ENCODE results near the gene RAB5B. TPM values are rescaled to one million over a fixed set of nuclear protein-coding genes. Genes with fewer than 3 reads are reported as not detected.
A peak's percentile ranks its signal among the peaks of the same experiment; 100 is the strongest.

RAB5B gene
- total and polyA plus RNA-seq, 7 experiments from 2014 or later, result 45.2 to 109 (median 69.6) TPM

- Mint-ChIP-seq H3K36me3 (peaks cover 17 to 76% (median 59%) of the 10 kb centered on the region in 5 donors), H3K27ac (peak overlapping the region; percentile 1 to 100 (median 92)), H3K27me3 (no peaks in the 10 kb centered on the region), H3K4me1 (peaks cover 47 to 94% (median 90%) of the 10 kb centered on the region in 7 donors), H3K4me3 (peak overlapping the region in 2 of 10 donors; percentile 14 to 28), H3K9me3 (no peaks in the 10 kb centered on the region)
- ATAC-seq (no peak), DNase-seq (no peak)
- peaks cover 3 to 43% of the 10 kb centered on the region in 2 donors for H3K4me1 ChIP-seq (ENCODE audit: control insufficient read depth in 2 of 2, insufficient read depth in 2 of 2, low read length in 2 of 2)
- POLR2A ChIA-PET, result interaction anchor here (0.8 to 27.1 kb wide), 5 partner anchors 4 to 204 kb away, joined by 3 to 728 read pairs (median 37); partner anchors contain the start of genes DGKA, ORMDL2, PYM1 and SARNP
- no peak overlapping the region for H3K4me3 ChIP-seq (ENCODE audit: low read length)
- CTCF ChIA-PET, result interaction anchor here (2.1 to 5.0 kb wide), 2 partner anchors 11 to 124 kb away, joined by 4 to 43 read pairs; partner anchors contain the start of genes ORMDL2 and SARNP
- intact Hi-C loops (cut with micrococcal nuclease), result no loop called here
- no peaks in the 10 kb centered on the region for H3K9me3 ChIP-seq (ENCODE audit: control insufficient read depth in 2 of 3, low read length in 3 of 3)
- no peaks in the 10 kb centered on the region for H3K27me3 ChIP-seq (ENCODE audit: control insufficient read depth in 2 of 2, insufficient read depth in 2 of 2, low read length in 2 of 2)
- H3K36me3 ChIP-seq (ENCODE audit: control insufficient read depth in 2 of 3, insufficient read depth in 3 of 3, low read length in 3 of 3), result peaks cover 47 to 97% (median 48%) of the 10 kb centered on the region in 3 experiments
- peak overlapping the region; percentile 64 for H3K27ac ChIP-seq (ENCODE audit: low read depth, low read length)
These were observed 31.2 kb upstream of the RAB5B start for GRCh38 chr12:55942577-55943136.

- H3K27me3 Mint-ChIP-seq, result no peaks in the 10 kb centered on the region
- peaks cover 23 to 70% (median 60%) of the 10 kb centered on the region in 7 donors for H3K4me1 Mint-ChIP-seq
- ATAC-seq, result no peak
- H3K9me3 ChIP-seq (ENCODE audit: control insufficient read depth in 2 of 3, low read length in 3 of 3), result no peaks in the 10 kb centered on the region
- H3K27me3 ChIP-seq (ENCODE audit: control insufficient read depth in 2 of 2, insufficient read depth in 2 of 2, low read length in 2 of 2), result no peaks in the 10 kb centered on the region
- no peak for DNase-seq
- H3K4me3 ChIP-seq (ENCODE audit: low read length), result no peak overlapping the region
- POLR2A ChIA-PET, result interaction anchor here (0.6 to 27.1 kb wide), 7 partner anchors 11 to 208 kb away, joined by 3 to 728 read pairs (median 4); partner anchors contain the start of genes DGKA, DNAJC14, GDF11 and PYM1
- H3K27ac Mint-ChIP-seq, result peak overlapping the region in 6 of 9 donors; percentile 12 to 86 (median 72)
- H3K4me3 Mint-ChIP-seq, result peak overlapping the region in 1 of 10 donors; percentile 45
- peaks cover 20 to 52% (median 36%) of the 10 kb centered on the region in 5 donors for H3K36me3 Mint-ChIP-seq
- H3K27ac ChIP-seq (ENCODE audit: low read depth, low read length), result peak overlapping the region; percentile 9
- intact Hi-C loops (cut with micrococcal nuclease), result loop anchor here in 1 of 2 donors (1.0 kb wide), 1 partner anchor 10 kb away; no protein-coding TSS in a partner anchor
- CTCF ChIA-PET, result no interaction called here
- peaks cover 0 to 2% (median 0%) of the 10 kb centered on the region in 11 donors for H3K9me3 Mint-ChIP-seq
- H3K36me3 ChIP-seq (ENCODE audit: control insufficient read depth in 2 of 3, insufficient read depth in 3 of 3, low read length in 3 of 3), result peaks cover 33 to 92% (median 36%) of the 10 kb centered on the region in 3 experiments
- H3K4me1 ChIP-seq (ENCODE audit: control insufficient read depth in 2 of 2, insufficient read depth in 2 of 2, low read length in 2 of 2), result peaks cover 0 to 4% of the 10 kb centered on the region in 2 donors
These were observed 27.3 kb upstream of the RAB5B start for GRCh38 chr12:55946553-55946952.

GRCh38 chr12:55955344-55955743 is 18.5 kb upstream of the RAB5B start:
- Histone ChIP-seq H3K4me1 (ENCODE audit: control insufficient read depth in 2 of 2, insufficient read depth in 2 of 2, low read length in 2 of 2) (peaks cover 4 to 8% of the 10 kb centered on the region in 2 donors), H3K27ac (ENCODE audit: low read depth, low read length) (no peak overlapping the region), H3K36me3 (ENCODE audit: control insufficient read depth in 2 of 3, insufficient read depth in 3 of 3, low read length in 3 of 3) (peaks cover 29 to 40% (median 31%) of the 10 kb centered on the region in 3 experiments), H3K4me3 (ENCODE audit: low read length) (no peak overlapping the region), H3K27me3 (ENCODE audit: control insufficient read depth in 2 of 2, insufficient read depth in 2 of 2, low read length in 2 of 2) (no peaks in the 10 kb centered on the region), H3K9me3 (ENCODE audit: control insufficient read depth in 2 of 3, low read length in 3 of 3) (no peaks in the 10 kb centered on the region)
- intact Hi-C loops (cut with micrococcal nuclease), result loop anchor here in 1 of 2 donors (1.0 to 2.0 kb wide), 2 partner anchors 15 to 24 kb away; partner anchors contain the start of gene DGKA
- POLR2A ChIA-PET, result interaction anchor here (0.6 to 27.1 kb wide), 10 partner anchors 9 to 404 kb away, joined by 3 to 728 read pairs (median 14); partner anchors contain the start of genes CNPY2, DGKA, ORMDL2 and PYM1
- Mint-ChIP-seq H3K4me1 (peaks cover 12 to 38% (median 21%) of the 10 kb centered on the region in 7 donors), H3K36me3 (peaks cover 4 to 33% (median 19%) of the 10 kb centered on the region in 5 donors), H3K4me3 (peak overlapping the region in 1 of 10 donors; percentile 21), H3K27me3 (no peaks in the 10 kb centered on the region), H3K27ac (peak overlapping the region in 8 of 9 donors; percentile 25 to 90 (median 79)), H3K9me3 (peaks cover 0 to 3% (median 0%) of the 10 kb centered on the region in 11 donors)
- CTCF ChIA-PET, result interaction anchor here (0.7 to 1.1 kb wide), 3 partner anchors 29 to 231 kb away, joined by 3 to 4 read pairs (median 3); no protein-coding TSS in a partner anchor
- DNase-seq (no peak), ATAC-seq (peak; percentile 15)

- H3K4me3 Mint-ChIP-seq, result peak overlapping the region in 1 of 10 donors; percentile 21
- ATAC-seq (peak; percentile 71), DNase-seq (peak in 4 of 9 donors; percentile 41 to 47 (median 44))
- intact Hi-C loops (cut with micrococcal nuclease), result loop anchor here in 1 of 2 donors (1.0 to 2.0 kb wide), 5 partner anchors 10 to 25 kb away; partner anchors contain the start of genes CDK2, DGKA and PMEL
- peaks cover 12 to 38% (median 21%) of the 10 kb centered on the region in 7 donors for H3K4me1 Mint-ChIP-seq
- H3K9me3 Mint-ChIP-seq, result peaks cover 0 to 3% (median 0%) of the 10 kb centered on the region in 11 donors
- Histone ChIP-seq H3K4me1 (ENCODE audit: control insufficient read depth in 2 of 2, insufficient read depth in 2 of 2, low read length in 2 of 2) (peaks cover 4 to 8% of the 10 kb centered on the region in 2 donors), H3K27me3 (ENCODE audit: control insufficient read depth in 2 of 2, insufficient read depth in 2 of 2, low read length in 2 of 2) (no peaks in the 10 kb centered on the region), H3K27ac (ENCODE audit: low read depth, low read length) (peak overlapping the region; percentile 22), H3K9me3 (ENCODE audit: control insufficient read depth in 2 of 3, low read length in 3 of 3) (no peaks in the 10 kb centered on the region), H3K36me3 (ENCODE audit: control insufficient read depth in 2 of 3, insufficient read depth in 3 of 3, low read length in 3 of 3) (peaks cover 26 to 35% (median 29%) of the 10 kb centered on the region in 3 experiments), H3K4me3 (ENCODE audit: low read length) (no peak overlapping the region)
- peak overlapping the region; percentile 6 to 90 (median 78) for H3K27ac Mint-ChIP-seq
- CTCF ChIA-PET, result interaction anchor here (0.5 to 1.1 kb wide), 6 partner anchors 8 to 231 kb away, joined by 3 to 5 read pairs (median 4); no protein-coding TSS in a partner anchor
- POLR2A ChIA-PET, result interaction anchor here (0.7 to 27.1 kb wide), 10 partner anchors 9 to 137 kb away, joined by 3 to 728 read pairs (median 14); partner anchors contain the start of genes DGKA, DNAJC14, ORMDL2 and PYM1
- peaks cover 4 to 33% (median 18%) of the 10 kb centered on the region in 5 donors for H3K36me3 Mint-ChIP-seq
- H3K27me3 Mint-ChIP-seq, result no peaks in the 10 kb centered on the region
These were observed 17.9 kb upstream of the RAB5B start for GRCh38 chr12:55955800-55956508.

GRCh38 chr12:55957106-55957859 is 16.6 kb upstream of the RAB5B start:
- peaks cover 0 to 3% (median 0%) of the 10 kb centered on the region in 11 donors for H3K9me3 Mint-ChIP-seq
- H3K27me3 Mint-ChIP-seq, result no peaks in the 10 kb centered on the region
- Histone ChIP-seq H3K9me3 (ENCODE audit: control insufficient read depth in 2 of 3, low read length in 3 of 3) (no peaks in the 10 kb centered on the region), H3K4me1 (ENCODE audit: control insufficient read depth in 2 of 2, insufficient read depth in 2 of 2, low read length in 2 of 2) (peaks cover 4 to 8% of the 10 kb centered on the region in 2 donors), H3K4me3 (ENCODE audit: low read length) (no peak overlapping the region), H3K36me3 (ENCODE audit: control insufficient read depth in 2 of 3, insufficient read depth in 3 of 3, low read length in 3 of 3) (peaks cover 14 to 21% (median 16%) of the 10 kb centered on the region in 3 experiments), H3K27me3 (ENCODE audit: control insufficient read depth in 2 of 2, insufficient read depth in 2 of 2, low read length in 2 of 2) (no peaks in the 10 kb centered on the region), H3K27ac (ENCODE audit: low read depth, low read length) (peak overlapping the region; percentile 62)
- H3K4me3 Mint-ChIP-seq, result peak overlapping the region in 1 of 10 donors; percentile 59
- DNase-seq, result no peak
- no peak for ATAC-seq
- POLR2A ChIA-PET, result interaction anchor here (0.5 to 27.1 kb wide), 13 partner anchors 10 to 290 kb away, joined by 3 to 728 read pairs (median 5); partner anchors contain the start of genes DGKA, DNAJC14, ORMDL2 and PYM1
- H3K36me3 Mint-ChIP-seq, result peaks cover 3 to 21% (median 11%) of the 10 kb centered on the region in 5 donors
- intact Hi-C loops (cut with micrococcal nuclease), result loop anchor here in 1 of 2 donors (2.0 kb wide), 1 partner anchor 16 kb away; no protein-coding TSS in a partner anchor
- peaks cover 12 to 26% (median 17%) of the 10 kb centered on the region in 7 donors for H3K4me1 Mint-ChIP-seq
- peak overlapping the region in 8 of 9 donors; percentile 53 to 95 (median 91) for H3K27ac Mint-ChIP-seq
- CTCF ChIA-PET, result interaction anchor here (0.6 to 0.9 kb wide), 2 partner anchors 14 to 20 kb away, joined by 4 to 5 read pairs; no protein-coding TSS in a partner anchor

All from naive thymus-derived CD4-positive, alpha-beta T cell (primary cell).